ENCODE results near the gene MAJIN.

MAJIN gene

DNA sequence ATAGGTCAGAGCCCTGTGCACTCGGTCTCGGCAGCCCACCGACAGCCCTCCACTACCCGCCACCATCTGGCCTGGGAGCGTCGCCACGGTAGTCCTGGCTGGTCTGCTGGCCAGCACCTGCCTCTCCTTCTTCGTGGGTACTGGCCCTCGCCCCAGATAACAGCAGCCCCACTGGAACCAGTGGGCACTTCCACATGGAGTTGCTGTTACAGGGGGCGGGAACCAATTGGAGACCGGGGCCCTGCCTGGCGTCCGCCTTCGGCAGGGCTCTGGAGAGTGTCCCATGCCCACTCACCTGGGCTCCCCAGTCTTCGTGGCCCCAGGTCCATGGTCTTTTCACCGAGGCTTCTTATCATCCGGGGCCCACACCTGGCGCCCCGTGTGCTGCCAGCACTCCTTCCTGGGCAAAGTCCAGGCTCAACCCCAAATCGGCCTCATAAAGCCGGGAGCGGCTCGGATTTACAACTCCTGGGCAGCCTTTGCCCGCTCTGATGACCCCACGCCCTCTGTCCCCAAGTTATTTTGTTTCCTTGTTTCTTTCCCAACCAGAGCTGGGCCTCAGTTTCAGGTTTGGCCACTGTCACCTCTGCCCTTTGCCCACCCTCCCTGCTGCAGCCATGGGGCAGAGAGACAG is 80.6 kb downstream of the MAJIN start:
- TF ChIP-seq CTCF (conservative IDR thresholded peaks at IDR 0.05; ENCODE audit: control insufficient read depth, insufficient read depth, low read depth, low read length), result no peak
- no peak for DNase-seq (ENCODE audit: low read depth)
- no peak overlapping the region for H3K4me3 ChIP-seq (ENCODE audit: control insufficient read depth, low read depth, low read length)

- no peak overlapping the region for H3K4me3 ChIP-seq (ENCODE audit: control insufficient read depth, low read depth, low read length)
- no peak for DNase-seq (ENCODE audit: low read depth)
- TF ChIP-seq CTCF (conservative IDR thresholded peaks at IDR 0.05; ENCODE audit: control insufficient read depth, insufficient read depth, low read depth, low read length), result no peak
These were observed 81.4 kb downstream of the MAJIN start for GRCh38 chr11:64890522-64890939.

DNA sequence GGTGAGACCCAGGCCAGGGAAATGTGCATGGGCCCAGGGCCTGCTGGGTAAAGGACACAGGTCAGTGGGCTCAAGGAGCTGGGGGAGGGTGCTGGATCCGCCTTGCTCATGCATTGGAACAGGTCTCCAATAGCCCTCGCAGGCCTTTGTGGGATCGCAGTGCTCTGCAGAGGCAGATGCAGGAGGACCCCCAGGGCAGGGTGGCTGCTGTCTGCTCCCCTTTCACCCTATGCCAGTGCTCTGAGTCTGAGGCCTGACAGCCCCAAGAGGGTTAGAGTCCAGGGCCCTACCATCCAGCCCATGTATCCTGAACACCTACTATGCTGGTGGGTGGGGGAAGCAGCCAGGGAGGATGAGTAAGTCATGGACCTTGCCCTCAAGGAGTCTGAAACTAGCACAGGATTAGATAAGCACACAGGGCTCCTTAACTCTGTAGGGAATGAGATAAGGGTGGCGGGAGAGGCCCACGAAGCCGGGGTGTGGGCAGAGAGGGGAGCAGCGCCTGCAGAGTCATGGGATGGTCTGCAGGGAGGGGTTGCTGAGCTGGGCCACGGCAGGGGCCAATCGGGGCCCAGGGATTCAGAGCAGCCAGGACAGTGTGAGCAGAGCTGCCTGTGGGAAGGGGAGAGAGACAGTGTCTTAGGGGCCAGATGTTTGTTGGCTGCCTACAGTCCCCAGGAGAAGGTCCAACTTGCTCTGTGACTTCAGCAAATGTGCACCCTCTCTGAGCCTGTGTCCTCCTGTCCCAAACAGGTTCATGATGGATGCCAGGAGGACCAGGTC is 83.0 kb downstream of the MAJIN start:
- H3K4me3 ChIP-seq (ENCODE audit: control insufficient read depth, low read depth, low read length), result no peak overlapping the region
- DNase-seq (ENCODE audit: low read depth), result no peak
- TF ChIP-seq CTCF (conservative IDR thresholded peaks at IDR 0.05; ENCODE audit: control insufficient read depth, insufficient read depth, low read depth, low read length), result no peak

GRCh38 chr11:64888406-64888728 is 83.5 kb downstream of the MAJIN start:
- no peak overlapping the region for H3K4me3 ChIP-seq (ENCODE audit: control insufficient read depth, low read depth, low read length)

More at GRCh38 chr11:64888406-64888728, 83.5 kb downstream of the MAJIN start:
- no peak for TF ChIP-seq CTCF (conservative IDR thresholded peaks at IDR 0.05; ENCODE audit: control insufficient read depth, insufficient read depth, low read depth, low read length)
- no peak for DNase-seq (ENCODE audit: low read depth)

Measured in fibroblast of mammary gland (primary cell).